IMR-90 (cell line): Measurements from ENCODE around the gene PKHD1. TPM values are rescaled to one million over a fixed set of nuclear protein-coding genes. Genes with fewer than 3 reads are reported as not detected.

Experiments used
- ATAC-seq: fragments of 200-7000 bp; cut with Tn5 transposase; 2 replicates; pipeline ENCODE4 v1.9.1; 2020; ENCODE audit warnings: low read depth, mild to moderate bottlenecking, moderate library complexity
- BruUV-seq: library from RNA; stranded (reverse); fragments of 400-500 nt; replicated peaks from 2 replicates; lab custom pipeline; 2021; lab: Mats Ljungman, UMichigan
- CTCF ChIA-PET: fragments of 300-600 bp; formaldehyde crosslinking; extraction: SDS; loops from one replicate; lab custom pipeline; 2021; ENCODE audit warnings: antibody characterized with exemption; lab: Yijun Ruan, JAX
- POLR2A ChIA-PET: fragments of 300-600 bp; sonication (Branson Sonifier 250); formaldehyde crosslinking; loops from one replicate; lab custom pipeline; 2022; ENCODE audit warnings: antibody characterized with exemption; ENCODE audit not compliant: unreplicated experiment; lab: Charles Lee
- DNase-seq: peaks from one replicate; pipeline ENCODE4 v3.0.0; 2013
- H2AFZ ChIP-seq: replicated peaks from 2 replicates; pipeline ENCODE3; 2013; ENCODE audit warnings: low read length, mild to moderate bottlenecking; ENCODE audit not compliant: poor library complexity
- H2AK5ac ChIP-seq: 2 replicates; pipeline ENCODE4 v1.6.1; 2013; ENCODE audit warnings: low read depth, low read length, inconsistent platforms
- H2AK9ac ChIP-seq: replicated peaks from 2 replicates; pipeline ENCODE3; 2013; ENCODE audit warnings: mild to moderate bottlenecking, low read depth, low read length, moderate library complexity; ENCODE audit not compliant: poor library complexity
- H2BK120ac ChIP-seq: 2 replicates; pipeline ENCODE4 v1.6.1; 2013; ENCODE audit warnings: low read depth, low read length, inconsistent platforms
- H2BK15ac ChIP-seq: 3 replicates; pipeline ENCODE4 v1.6.1; 2013; ENCODE audit warnings: low read depth, low read length, inconsistent platforms
- H2BK20ac ChIP-seq: 2 replicates; pipeline ENCODE4 v1.6.1; 2013; ENCODE audit warnings: low read depth, mild to moderate bottlenecking, inconsistent platforms, low read length, moderate library complexity
- H2BK5ac ChIP-seq: 2 replicates; pipeline ENCODE4 v1.6.1; 2013; ENCODE audit warnings: mild to moderate bottlenecking, low read depth, low read length, inconsistent platforms; ENCODE audit not compliant: poor library complexity, severe bottlenecking
- H3K14ac ChIP-seq: replicated peaks from 2 replicates; pipeline ENCODE4 v1.6.1; 2013; ENCODE audit warnings: low read depth, low read length, inconsistent platforms
- H3K18ac ChIP-seq: 2 replicates; pipeline ENCODE4 v1.6.1; 2013; ENCODE audit warnings: low read depth, low read length, control low read depth
- H3K23ac ChIP-seq: 2 replicates; pipeline ENCODE4 v1.6.1; 2013; ENCODE audit warnings: low read depth, low read length, inconsistent platforms
- H3K27ac ChIP-seq: 2 replicates; pipeline ENCODE4 v1.5.1; 2013; ENCODE audit warnings: mild to moderate bottlenecking, control low read depth, low read length; ENCODE audit not compliant: insufficient read depth
- H3K27me3 ChIP-seq: 2 replicates; pipeline ENCODE4 v1.6.1; 2013; ENCODE audit warnings: low read length; ENCODE audit not compliant: control insufficient read depth, insufficient read depth
- H3K36me3 ChIP-seq: 2 replicates; pipeline ENCODE4 v1.6.1; 2013; ENCODE audit warnings: low read length, mixed read lengths; ENCODE audit not compliant: control insufficient read depth, insufficient read depth
- H3K4ac ChIP-seq: 2 replicates; pipeline ENCODE4 v1.6.1; 2013; ENCODE audit warnings: low read depth, low read length, inconsistent platforms
- H3K4me1 ChIP-seq: 2 replicates; pipeline ENCODE4 v1.6.1; 2013; ENCODE audit warnings: low read length, mixed read lengths; ENCODE audit not compliant: control insufficient read depth, insufficient read depth
- H3K4me2 ChIP-seq: 2 replicates; pipeline ENCODE4 v1.6.1; 2013; ENCODE audit warnings: low read depth, mild to moderate bottlenecking, control low read depth, low read length, moderate library complexity
- H3K4me3 ChIP-seq: 2 replicates; pipeline ENCODE4 v1.5.1; 2013; ENCODE audit warnings: low read depth, mild to moderate bottlenecking, control low read depth, low read length, moderate library complexity; ENCODE audit not compliant: insufficient read depth
- H3K56ac ChIP-seq: 2 replicates; pipeline ENCODE4 v1.6.1; 2013; ENCODE audit warnings: low read length, inconsistent platforms; ENCODE audit not compliant: insufficient read depth; ENCODE audit errors: extremely low read depth
- H3K79me1 ChIP-seq, 2 experiments: 2 replicates each; pipeline ENCODE4 v1.6.1; 2013; ENCODE audit warnings: low read length in 2 of 2, inconsistent platforms in 1 of 2, low read depth in 1 of 2
- H3K9ac ChIP-seq: 2 replicates; pipeline ENCODE4 v1.6.1; 2013; ENCODE audit warnings: low read depth, low read length, control low read depth
- H3K9me1 ChIP-seq: 2 replicates; pipeline ENCODE4 v1.6.1; 2013; ENCODE audit warnings: low read length, inconsistent platforms; ENCODE audit not compliant: insufficient read depth
- H3K9me3 ChIP-seq: 2 replicates; pipeline ENCODE4 v1.6.1; 2013; ENCODE audit warnings: low read length; ENCODE audit not compliant: control insufficient read depth, insufficient read depth
- H4K20me1 ChIP-seq: 2 replicates; pipeline ENCODE4 v1.6.1; 2013; ENCODE audit warnings: low read length, inconsistent platforms; ENCODE audit not compliant: insufficient read depth
- H4K5ac ChIP-seq: 2 replicates; pipeline ENCODE4 v1.6.1; 2013; ENCODE audit warnings: mild to moderate bottlenecking, low read depth, low read length, control low read depth
- H4K8ac ChIP-seq, 2 experiments: 2 replicates each; pipeline ENCODE4 v1.6.1; 2013; ENCODE audit warnings: low read depth in 2 of 2, low read length in 2 of 2, control low read depth in 1 of 2, inconsistent platforms in 1 of 2
- H4K91ac ChIP-seq: 2 replicates; pipeline ENCODE4 v1.6.1; 2013; ENCODE audit warnings: low read depth, low read length, inconsistent platforms; ENCODE audit not compliant: insufficient read depth
- CEBPB ChIP-seq: IDR thresholded peaks from 2 replicates; pipeline ENCODE4 v1.6.1; 2012; ENCODE audit warnings: low read depth, low read length, improper control_type of control experiment
- FOS ChIP-seq: fragments of 150-350 bp; IDR thresholded peaks from 2 replicates; pipeline ENCODE4 v1.6.1; 2016; ENCODE audit warnings: low read depth, low read length
- MAFK ChIP-seq: IDR thresholded peaks from 2 replicates; pipeline ENCODE4 v1.6.1; 2012; ENCODE audit warnings: low read depth, low read length, improper control_type of control experiment
- MAZ ChIP-seq: IDR thresholded peaks from 2 replicates; pipeline ENCODE4 v1.6.1; 2012; ENCODE audit warnings: low read depth, mild to moderate bottlenecking, low read length, improper control_type of control experiment, moderate library complexity, borderline replicate concordance
- NFE2L2 ChIP-seq: fragments of 150-350 bp; IDR thresholded peaks from 2 replicates; pipeline ENCODE4 v1.6.1; 2016; ENCODE audit warnings: low read depth, mild to moderate bottlenecking, low read length
- POLR2A ChIP-seq: IDR thresholded peaks from 2 replicates; pipeline ENCODE4 v1.6.1; 2012; ENCODE audit warnings: mild to moderate bottlenecking, low read depth, low read length
- RCOR1 ChIP-seq: IDR thresholded peaks from 2 replicates; pipeline ENCODE4 v1.6.1; 2012; ENCODE audit warnings: mild to moderate bottlenecking, low read length, improper control_type of control experiment; ENCODE audit not compliant: insufficient replicate concordance
- RFX5 ChIP-seq: IDR thresholded peaks from 2 replicates; pipeline ENCODE4 v1.8.0; 2012; ENCODE audit warnings: low read depth, mild to moderate bottlenecking, low read length, moderate library complexity
- dilution Hi-C: fragments of 300-500 bp; cut with HindIII; formaldehyde crosslinking; loops from one replicate; pipeline ENCODE4 v1.14.3; 2018; ENCODE audit warnings: low sequenced_read_pairs; ENCODE audit not compliant: unreplicated experiment
- in situ Hi-C: fragments of 300-500 bp; cut with MboI; formaldehyde crosslinking; loops from 3 replicates; pipeline ENCODE4 v1.14.3; 2019; ENCODE audit warnings: low sequenced_read_pairs, inconsistent platforms, mixed read lengths
- intact Hi-C: fragments of 100-400 bp; cut with micrococcal nuclease; formaldehyde crosslinking; loops from 2 replicates; pipeline ENCODE4 v1.10.0; 2022
- polyA plus RNA-seq, 3 experiments: library from polyadenylated mRNA; depleted of rRNA; stranded (reverse); fragments of >200 nt; gene quantifications; 2 replicates each; pipeline ENCODE4 v1.2.3, GENCODE V29; 2012; ENCODE audit warnings: low replicate concordance in 1 of 3
- total RNA-seq: library from RNA; depleted of rRNA; stranded (reverse); fragments of >200 nt; gene quantifications from 2 replicates; pipeline ENCODE4 v1.2.3, GENCODE V29; 2012

The PKHD1 gene
- total and polyA plus RNA-seq, 2 of the 4 experiments (the other 2 are of a cell fraction): not detected

DNA sequence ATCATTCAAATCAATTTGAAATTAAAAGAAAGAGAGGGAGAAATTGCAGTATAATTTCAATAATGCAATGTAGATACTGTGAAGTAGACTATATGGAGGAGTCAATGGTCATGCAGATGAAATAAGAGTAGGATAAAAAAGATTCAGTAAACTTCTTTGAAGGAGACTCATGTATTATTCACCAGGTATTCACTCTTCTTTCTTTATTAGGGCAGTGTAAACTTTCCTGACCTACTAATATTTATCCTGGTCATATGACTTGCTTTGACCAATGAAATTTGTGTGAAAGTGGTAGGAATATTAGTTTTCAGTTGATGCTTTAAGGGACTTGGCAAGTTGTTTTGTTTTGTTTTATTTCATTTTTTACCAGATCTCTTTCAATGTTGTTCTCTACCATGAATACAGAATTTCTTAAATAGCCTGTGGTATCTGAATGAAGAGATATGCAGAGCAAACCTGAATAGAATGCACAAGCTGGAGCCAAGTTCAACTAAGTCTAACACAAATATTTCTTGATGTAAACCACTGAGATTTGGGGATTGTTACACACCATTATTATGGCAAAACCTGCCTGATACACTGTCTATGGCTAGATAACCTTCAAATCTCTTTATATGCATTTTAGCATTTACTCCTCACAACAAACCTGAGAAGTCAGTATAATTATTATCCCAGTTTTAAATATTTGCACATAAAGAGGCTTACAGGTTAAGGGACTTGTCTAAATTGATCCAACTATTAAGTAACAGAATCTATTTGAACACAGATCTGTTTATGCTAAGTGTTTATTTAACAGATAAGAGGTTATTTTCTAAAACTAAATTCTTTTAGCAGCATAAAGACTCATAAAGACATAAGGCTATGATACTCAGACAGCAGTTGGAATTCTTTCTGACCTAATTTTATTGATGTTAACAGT, 311.2 kb downstream of the PKHD1 start:
- Histone ChIP-seq H3K4ac (no peak overlapping the region), H4K20me1 (no peaks in the 10 kb centered on the region), H3K36me3 (no peaks in the 10 kb centered on the region), H3K9me3 (no peaks in the 10 kb centered on the region), H3K56ac (no peak overlapping the region), H3K4me1 (no peaks in the 10 kb centered on the region), H3K79me1 (no peaks in the 10 kb centered on the region), H2AK5ac (no peak overlapping the region), H2AK9ac (no peak overlapping the region), H3K9ac (no peak overlapping the region), H3K27ac (no peak overlapping the region), H3K9me1 (no peaks in the 10 kb centered on the region), H4K5ac (no peak overlapping the region), H3K4me2 (no peak overlapping the region), H2BK15ac (no peak overlapping the region), H2BK120ac (no peak overlapping the region), H3K14ac (no peak overlapping the region), H3K27me3 (no peaks in the 10 kb centered on the region), H2BK20ac (no peak overlapping the region), H4K91ac (no peak overlapping the region), H3K18ac (no peak overlapping the region), H3K23ac (no peak overlapping the region), H2AFZ (no peak overlapping the region), H3K4me3 (no peak overlapping the region), H2BK5ac (no peak overlapping the region), H4K8ac (no peak overlapping the region)
- ChIA-PET POLR2A (no interaction called here), CTCF (no interaction called here)
- ATAC-seq (no peak), DNase-seq (no peak)
- no TSS peak for BruUV-seq
- TF ChIP-seq RCOR1 (no peak), POLR2A (no peak), MAFK (no peak), MAZ (no peak), CEBPB (no peak), RFX5 (no peak), FOS (no peak), NFE2L2 (no peak)
- in situ Hi-C loops: no loop called here
- dilution Hi-C loops: no loop called here
- intact Hi-C loops: no loop called here
